Activated naive CD4-positive, alpha-beta T cell treated with anti-CD3 and anti-CD28 coated beads, Interleukin-2, amount 10 ng/mL, durations not matched to agents 5 hours and 36 hours (primary cell): ENCODE data around the gene ACCS. TPM values are rescaled to one million over a fixed set of nuclear protein-coding genes. Genes with fewer than 3 reads are reported as not detected.

Source experiments
- total RNA-seq, 2 experiments: library from RNA; stranded (reverse); gene quantifications; one replicate each; pipeline ENCODE4 v1.2.3, GENCODE V29; 2021

Gene ACCS, protein sequence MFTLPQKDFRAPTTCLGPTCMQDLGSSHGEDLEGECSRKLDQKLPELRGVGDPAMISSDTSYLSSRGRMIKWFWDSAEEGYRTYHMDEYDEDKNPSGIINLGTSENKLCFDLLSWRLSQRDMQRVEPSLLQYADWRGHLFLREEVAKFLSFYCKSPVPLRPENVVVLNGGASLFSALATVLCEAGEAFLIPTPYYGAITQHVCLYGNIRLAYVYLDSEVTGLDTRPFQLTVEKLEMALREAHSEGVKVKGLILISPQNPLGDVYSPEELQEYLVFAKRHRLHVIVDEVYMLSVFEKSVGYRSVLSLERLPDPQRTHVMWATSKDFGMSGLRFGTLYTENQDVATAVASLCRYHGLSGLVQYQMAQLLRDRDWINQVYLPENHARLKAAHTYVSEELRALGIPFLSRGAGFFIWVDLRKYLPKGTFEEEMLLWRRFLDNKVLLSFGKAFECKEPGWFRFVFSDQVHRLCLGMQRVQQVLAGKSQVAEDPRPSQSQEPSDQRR
- 10 to 100 TPM; 51.9 to 52.3 TPM for total RNA-seq

DNA sequence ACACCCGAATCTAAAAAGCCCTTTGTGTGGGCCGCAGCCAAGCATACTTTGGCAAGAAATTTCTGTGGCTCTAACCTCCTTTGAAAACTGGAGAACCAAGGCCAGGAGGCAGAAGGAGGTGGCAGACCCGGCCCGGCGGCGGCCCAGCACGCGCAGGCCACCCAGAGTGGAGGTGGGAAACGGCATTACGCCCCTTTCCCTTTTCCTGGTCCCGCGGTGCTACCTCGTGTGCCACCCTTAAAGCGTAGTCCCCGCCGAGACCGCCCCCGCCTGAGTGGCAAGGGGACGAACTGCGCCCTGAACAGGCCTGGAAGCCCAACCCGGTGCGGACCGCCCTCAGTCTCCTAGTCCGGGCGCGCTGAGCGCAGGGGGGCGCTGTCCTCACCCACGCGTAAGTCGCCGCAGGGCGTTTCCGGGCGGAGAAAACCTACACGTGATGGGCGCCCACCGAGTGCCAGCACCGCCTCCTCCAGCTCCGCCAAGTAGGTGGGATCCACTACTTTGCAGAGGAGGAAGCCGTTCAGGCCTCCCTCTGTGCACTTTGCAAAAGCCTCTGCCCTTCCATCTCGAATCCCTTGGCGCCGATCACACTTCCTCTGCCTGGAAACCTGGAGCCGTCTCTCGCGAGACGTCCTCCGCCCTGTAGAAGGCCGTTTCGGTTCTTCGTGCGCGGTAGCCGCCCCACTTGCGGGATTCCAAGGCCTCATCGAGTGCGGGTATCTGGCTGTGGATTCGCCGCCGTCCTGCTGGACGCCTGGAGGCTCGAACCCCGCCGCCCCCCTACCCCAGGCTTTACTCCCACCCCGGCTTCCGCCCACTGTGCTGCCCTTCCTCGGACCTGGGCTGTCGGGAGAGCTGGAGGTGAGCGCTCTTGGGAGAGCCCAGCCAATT, at the start of gene ACCS:
TSS of gene ACCS (plus strand) at position 430 of the 891 bp plus-strand sequence. CDS start 1,358 bp downstream, outside the sequence.

DNA sequence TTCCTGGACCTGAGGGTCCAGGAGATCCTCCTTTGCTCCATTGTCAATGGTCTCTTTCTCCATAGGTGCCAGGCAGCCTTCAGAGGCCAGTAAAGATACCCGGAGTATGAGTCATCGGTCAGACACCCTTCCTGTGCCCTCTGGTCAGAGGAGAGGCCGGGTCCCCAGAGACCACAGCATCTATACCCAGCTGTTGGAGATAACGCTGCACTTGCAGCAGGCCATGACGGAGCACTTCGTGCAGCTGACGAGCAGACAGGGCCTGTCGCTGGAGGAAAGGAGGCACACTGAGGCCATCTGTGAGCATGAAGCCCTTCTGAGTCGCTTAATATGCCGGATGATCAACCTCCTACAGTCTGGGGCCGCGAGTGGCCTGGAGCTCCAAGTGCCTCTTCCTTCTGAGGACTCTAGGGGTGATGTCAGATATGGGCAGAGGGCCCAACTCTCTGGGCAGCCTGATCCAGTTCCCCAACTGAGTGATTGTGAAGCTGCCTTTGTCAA, 18.1 kb upstream of the ACCS start, which contains the start of gene ACCSL:
TSS of gene ACCSL (plus strand) at position 51 of the 501 bp plus-strand sequence. CDS start at position 107, 56 bp downstream.

DNA sequence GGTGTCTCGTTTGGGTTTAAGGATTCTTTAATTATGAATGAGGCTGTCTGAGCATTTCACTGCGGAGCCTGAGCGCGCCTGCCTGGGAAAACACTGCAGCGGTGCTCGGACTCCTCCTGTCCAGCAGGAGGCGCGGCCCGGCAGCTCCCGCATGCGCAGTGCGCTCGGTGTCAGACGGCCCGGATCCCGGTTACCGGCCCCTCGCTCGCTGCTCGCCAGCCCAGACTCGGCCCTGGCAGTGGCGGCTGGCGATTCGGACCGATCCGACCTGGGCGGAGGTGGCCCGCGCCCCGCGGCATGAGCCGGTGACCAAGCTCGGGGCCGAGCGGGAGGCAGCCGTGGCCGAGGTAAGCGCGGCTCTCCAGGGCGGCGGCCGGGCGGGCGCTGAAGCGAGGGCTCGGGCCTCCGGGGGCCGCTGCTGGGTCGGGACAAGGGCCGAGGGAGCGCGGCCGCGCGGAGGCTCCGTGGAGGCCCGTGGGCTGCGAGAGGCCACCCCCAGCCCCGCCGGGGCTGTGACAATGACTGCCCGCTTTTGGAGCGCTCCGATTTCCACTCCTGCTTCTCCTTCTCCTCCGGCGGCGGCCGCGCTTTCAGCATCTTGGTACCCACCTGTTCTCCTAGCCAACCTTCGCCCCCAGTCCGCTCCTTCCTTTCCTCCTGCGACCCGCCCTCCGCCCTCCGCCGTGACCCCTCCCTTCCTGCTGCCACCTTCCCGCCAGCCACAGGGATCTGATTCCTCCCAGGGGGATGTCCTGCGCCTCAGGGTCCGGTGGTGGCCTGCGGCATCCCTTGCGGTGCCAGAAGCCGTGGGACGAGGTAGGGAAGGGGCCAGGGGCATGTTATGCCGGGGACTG, 29.7 kb downstream of the ACCS start, which contains the start of gene EXT2:
TSS of gene EXT2 (plus strand) at position 173 of the 854 bp plus-strand sequence. CDS start 12,035 bp downstream, outside the sequence.

Other genes with a start within 250 kb of the ACCS start
- gene ALKBH3, start 185.4 kb upstream of the ACCS start, total RNA-seq: 10 to 100 TPM; 28.7 to 33.3 TPM
- gene C11orf96, start 123.6 kb upstream of the ACCS start, total RNA-seq: under 1 TPM; 0.41 to 0.68 TPM
- gene ACCSL, start 18.3 kb upstream of the ACCS start, total RNA-seq: not detected
- gene EXT2, start 29.4 kb downstream of the ACCS start, total RNA-seq: 10 to 100 TPM; 24.6 to 27.6 TPM
- gene ALX4, start 243.9 kb downstream of the ACCS start, total RNA-seq: not detected